Tibial artery (tissue), 4 donors: Measurements from ENCODE around the gene KRTAP13-3.

Experiments
- DNase-seq, 2 donors: peaks; one replicate each; pipeline ENCODE4 v3.0.0-alpha.2; 2019
- H3K27ac ChIP-seq, 2 donors: fragments of 200-600 bp; sonication (generic) in 1 of 2; 1 replicate in 1 of 2; 2 replicates in 1 of 2; pipeline ENCODE4 v1.5.1; 2018 to 2019; ENCODE audit warnings: mild to moderate bottlenecking in 1 of 2
- H3K27me3 ChIP-seq, 2 donors: fragments of 200-600 bp; sonication (generic) in 1 of 2; one replicate each; pipeline versions ENCODE4 v1.5.1 to v1.6.0; 2016 to 2019
- H3K36me3 ChIP-seq, 3 donors: fragments of 200-600 bp; sonication (generic) in 2 of 3; one replicate each; pipeline ENCODE4 v1.5.1; 2016 to 2019; ENCODE audit warnings: mild to moderate bottlenecking in 2 of 3
- H3K4me1 ChIP-seq, 4 donors: fragments of 200-600 bp; sonication (generic) in 2 of 4; 1 replicate in 3 of 4; 2 replicates in 1 of 4; pipeline ENCODE4 v1.5.1; 2016 to 2019
- H3K4me3 ChIP-seq, 2 donors: fragments of 200-600 bp; sonication (generic) in 1 of 2; 1 replicate in 1 of 2; 2 replicates in 1 of 2; pipeline ENCODE4 v1.5.1; 2018 to 2019; ENCODE audit warnings: mild to moderate bottlenecking in 2 of 2
- H3K9me3 ChIP-seq, 3 donors: fragments of 200-600 bp; sonication (generic) in 1 of 3; one replicate each; pipeline ENCODE4 v1.5.1; 2016 to 2019
- intact Hi-C: fragments of 100-400 bp; cut with DNase I; formaldehyde crosslinking; loops from one replicate; pipeline ENCODE4 v1.15.0; 2023; ENCODE audit warnings: low total_unique reads
- TF ChIP-seq, protein P1 (sequence below), 2 experiments: fragments of 200-600 bp in 1 of 2; fragments of 450-650 bp in 1 of 2; IDR thresholded peaks; one replicate each; pipeline ENCODE4 v1.5.1; 2017 to 2019; ENCODE audit warnings: antibody characterized with exemption in 2 of 2, mild to moderate bottlenecking in 1 of 2, moderate library complexity in 1 of 2

KRTAP13-3 gene, protein sequence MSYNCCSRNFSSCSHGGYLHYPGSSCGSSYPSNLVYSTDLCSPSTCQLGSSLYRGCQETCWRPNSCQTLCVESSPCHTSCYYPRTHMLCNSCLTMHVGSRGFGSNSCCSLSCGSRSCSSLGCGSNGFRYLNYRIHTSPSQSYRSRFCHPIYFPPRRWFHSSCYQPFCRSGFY

DNA sequence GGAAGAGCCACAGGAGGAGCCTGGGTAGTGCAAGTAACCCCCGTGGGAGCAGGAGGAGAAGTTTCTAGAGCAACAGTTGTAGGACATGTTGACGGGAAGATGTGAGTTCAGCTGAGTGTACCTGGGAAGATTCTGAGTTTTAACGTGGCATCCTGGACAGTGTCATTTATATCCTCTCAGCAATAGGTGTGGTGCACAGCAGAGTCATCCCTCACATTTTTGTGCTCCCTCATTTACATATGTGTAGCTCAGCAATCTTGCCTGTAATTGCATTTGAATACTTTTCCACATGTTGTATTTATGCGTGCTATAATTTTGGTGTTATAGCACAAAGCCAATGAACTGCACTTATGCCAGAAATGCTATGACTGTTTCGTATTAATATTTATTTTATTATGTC lies at the start of gene KRTAP13-3:
KRTAP13-3 (minus strand) TSS at position 101 of the 400 bp plus-strand sequence; CDS start at position 87, 14 bp downstream.
- DNase-seq, result no peak
- intact Hi-C loops, result no loop called here
- Histone ChIP-seq H3K4me1 (no peaks in the 10 kb centered on the region), H3K27ac (no peak within 1 kb of the TSS), H3K4me3 (no peak within 1 kb of the TSS), H3K36me3 (no peaks in the 10 kb centered on the region), H3K9me3 (no peaks in the 10 kb centered on the region), H3K27me3 (no peaks in the 10 kb centered on the region)
- TF ChIP-seq, protein P1, sequence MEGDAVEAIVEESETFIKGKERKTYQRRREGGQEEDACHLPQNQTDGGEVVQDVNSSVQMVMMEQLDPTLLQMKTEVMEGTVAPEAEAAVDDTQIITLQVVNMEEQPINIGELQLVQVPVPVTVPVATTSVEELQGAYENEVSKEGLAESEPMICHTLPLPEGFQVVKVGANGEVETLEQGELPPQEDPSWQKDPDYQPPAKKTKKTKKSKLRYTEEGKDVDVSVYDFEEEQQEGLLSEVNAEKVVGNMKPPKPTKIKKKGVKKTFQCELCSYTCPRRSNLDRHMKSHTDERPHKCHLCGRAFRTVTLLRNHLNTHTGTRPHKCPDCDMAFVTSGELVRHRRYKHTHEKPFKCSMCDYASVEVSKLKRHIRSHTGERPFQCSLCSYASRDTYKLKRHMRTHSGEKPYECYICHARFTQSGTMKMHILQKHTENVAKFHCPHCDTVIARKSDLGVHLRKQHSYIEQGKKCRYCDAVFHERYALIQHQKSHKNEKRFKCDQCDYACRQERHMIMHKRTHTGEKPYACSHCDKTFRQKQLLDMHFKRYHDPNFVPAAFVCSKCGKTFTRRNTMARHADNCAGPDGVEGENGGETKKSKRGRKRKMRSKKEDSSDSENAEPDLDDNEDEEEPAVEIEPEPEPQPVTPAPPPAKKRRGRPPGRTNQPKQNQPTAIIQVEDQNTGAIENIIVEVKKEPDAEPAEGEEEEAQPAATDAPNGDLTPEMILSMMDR (IDR thresholded peaks at IDR 0.05), result no peak

GRCh38 chr21:30468900-30469714 lies 43.4 kb upstream of the KRTAP13-3 start:
- no peaks in the 10 kb centered on the region for H3K27me3 ChIP-seq
- TF ChIP-seq, protein P1 (IDR thresholded peaks at IDR 0.05), result no peak
- intact Hi-C loops, result no loop called here
- no peak for DNase-seq
- no peaks in the 10 kb centered on the region for H3K4me1 ChIP-seq
- no peak overlapping the region for H3K27ac ChIP-seq
- H3K4me3 ChIP-seq, result no peak overlapping the region
- H3K9me3 ChIP-seq, result no peaks in the 10 kb centered on the region
- H3K36me3 ChIP-seq, result no peaks in the 10 kb centered on the region

DNA sequence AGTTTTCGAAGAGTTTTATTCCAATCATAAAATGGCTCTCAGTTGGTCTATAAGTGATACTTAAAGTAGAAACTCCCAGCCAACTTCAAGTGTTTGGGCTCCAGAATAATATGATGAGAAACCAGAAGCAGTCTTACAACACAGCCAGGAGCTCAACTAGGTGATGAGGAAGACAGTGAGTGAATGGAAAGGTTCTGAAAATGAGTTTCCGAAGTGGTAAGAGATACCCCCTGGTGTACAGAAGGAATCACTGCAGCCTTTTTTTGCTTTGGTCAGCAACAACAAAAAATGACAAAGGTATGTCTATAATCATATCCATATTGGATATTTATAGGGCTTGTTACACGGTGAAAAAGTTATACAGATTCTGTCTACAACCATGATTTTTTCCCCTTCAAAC lies 38.0 kb upstream of the KRTAP13-3 start:
- no peaks in the 10 kb centered on the region for H3K9me3 ChIP-seq
- H3K4me1 ChIP-seq, result no peaks in the 10 kb centered on the region
- H3K27ac ChIP-seq, result no peak overlapping the region
- no peak overlapping the region for H3K4me3 ChIP-seq
- no peaks in the 10 kb centered on the region for H3K36me3 ChIP-seq
- TF ChIP-seq, protein P1 (IDR thresholded peaks at IDR 0.05), result peak; percentile 32 to 36
- DNase-seq, result no peak
- intact Hi-C loops, result no loop called here
- H3K27me3 ChIP-seq, result no peaks in the 10 kb centered on the region

DNA sequence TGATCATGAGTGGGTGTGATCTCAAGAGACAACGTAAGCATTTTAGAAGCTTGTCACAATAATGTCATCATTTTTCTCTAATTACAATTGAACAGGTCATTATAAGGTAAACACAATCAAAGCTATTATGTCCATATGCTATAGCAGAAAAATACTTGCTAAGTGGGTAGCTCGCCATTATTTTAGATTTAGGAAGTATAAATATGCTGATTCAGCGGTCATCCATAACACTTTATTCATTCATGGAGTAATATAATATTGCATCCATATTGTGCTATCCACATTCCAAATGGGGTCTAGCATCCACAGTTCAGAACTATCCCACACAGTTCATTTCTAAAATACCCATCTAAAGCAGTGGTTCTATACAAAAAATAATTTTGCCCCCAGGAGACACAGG lies 22.8 kb upstream of the KRTAP13-3 start:
- no peaks in the 10 kb centered on the region for H3K27me3 ChIP-seq
- no peak overlapping the region for H3K27ac ChIP-seq
- no peak for DNase-seq
- no peaks in the 10 kb centered on the region for H3K36me3 ChIP-seq
- TF ChIP-seq, protein P1 (IDR thresholded peaks at IDR 0.05), result no peak
- intact Hi-C loops, result no loop called here
- no peaks in the 10 kb centered on the region for H3K9me3 ChIP-seq
- H3K4me1 ChIP-seq, result no peaks in the 10 kb centered on the region
- H3K4me3 ChIP-seq, result no peak overlapping the region

- no peaks in the 10 kb centered on the region for H3K9me3 ChIP-seq
- H3K4me1 ChIP-seq, result no peaks in the 10 kb centered on the region
- no peak for DNase-seq
- H3K27me3 ChIP-seq, result no peaks in the 10 kb centered on the region
- H3K27ac ChIP-seq, result no peak overlapping the region
- H3K4me3 ChIP-seq, result no peak overlapping the region
- intact Hi-C loops, result no loop called here
- TF ChIP-seq, protein P1 (IDR thresholded peaks at IDR 0.05), result no peak
- no peaks in the 10 kb centered on the region for H3K36me3 ChIP-seq
Measured at GRCh38 chr21:30447056-30447455, 21.3 kb upstream of the KRTAP13-3 start.
